ENCODE measurements around the gene KNL1. TPM values are rescaled to one million over a fixed set of nuclear protein-coding genes. Genes with fewer than 3 reads are reported as not detected.

Gene KNL1
- total RNA-seq, 3 donors from 2014 or later, result 1.6 to 9.7 (median 3.1) TPM

DNA sequence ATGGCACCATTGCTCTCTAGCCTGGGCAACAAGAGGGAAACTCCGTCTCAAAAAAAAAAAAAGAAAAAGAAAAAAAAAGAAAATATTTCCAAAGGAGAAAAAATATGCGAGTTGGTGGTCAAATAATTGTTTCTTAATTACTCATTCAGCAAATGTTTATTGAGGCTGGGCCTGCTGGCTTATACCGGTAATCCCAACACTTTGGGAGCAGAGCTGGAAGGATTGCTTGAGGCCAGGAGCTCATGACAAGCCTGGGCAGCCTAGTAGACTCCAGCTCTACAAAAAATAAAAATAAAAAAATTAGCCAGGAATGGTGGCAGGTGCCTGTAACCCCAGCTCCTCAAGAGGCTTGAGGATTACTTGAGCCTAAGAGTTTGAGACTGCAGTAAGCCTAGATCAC, 4.1 kb downstream of the KNL1 start:
- H3K36me3 ChIP-seq (ENCODE audit: low read depth), result no peaks in the 10 kb centered on the region
- no peaks in the 10 kb centered on the region for H3K9me3 ChIP-seq
- no peak overlapping the region for H3K4me3 ChIP-seq
- H3K4me1 ChIP-seq (ENCODE audit: low read depth), result no peaks in the 10 kb centered on the region
- intact Hi-C loops (cut with DNase I, micrococcal nuclease), result no loop called here
- DNase-seq, result no peak
- TF ChIP-seq, protein P1, sequence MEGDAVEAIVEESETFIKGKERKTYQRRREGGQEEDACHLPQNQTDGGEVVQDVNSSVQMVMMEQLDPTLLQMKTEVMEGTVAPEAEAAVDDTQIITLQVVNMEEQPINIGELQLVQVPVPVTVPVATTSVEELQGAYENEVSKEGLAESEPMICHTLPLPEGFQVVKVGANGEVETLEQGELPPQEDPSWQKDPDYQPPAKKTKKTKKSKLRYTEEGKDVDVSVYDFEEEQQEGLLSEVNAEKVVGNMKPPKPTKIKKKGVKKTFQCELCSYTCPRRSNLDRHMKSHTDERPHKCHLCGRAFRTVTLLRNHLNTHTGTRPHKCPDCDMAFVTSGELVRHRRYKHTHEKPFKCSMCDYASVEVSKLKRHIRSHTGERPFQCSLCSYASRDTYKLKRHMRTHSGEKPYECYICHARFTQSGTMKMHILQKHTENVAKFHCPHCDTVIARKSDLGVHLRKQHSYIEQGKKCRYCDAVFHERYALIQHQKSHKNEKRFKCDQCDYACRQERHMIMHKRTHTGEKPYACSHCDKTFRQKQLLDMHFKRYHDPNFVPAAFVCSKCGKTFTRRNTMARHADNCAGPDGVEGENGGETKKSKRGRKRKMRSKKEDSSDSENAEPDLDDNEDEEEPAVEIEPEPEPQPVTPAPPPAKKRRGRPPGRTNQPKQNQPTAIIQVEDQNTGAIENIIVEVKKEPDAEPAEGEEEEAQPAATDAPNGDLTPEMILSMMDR (IDR thresholded peaks at IDR 0.05), result no peak
- no peak for ATAC-seq

DNA sequence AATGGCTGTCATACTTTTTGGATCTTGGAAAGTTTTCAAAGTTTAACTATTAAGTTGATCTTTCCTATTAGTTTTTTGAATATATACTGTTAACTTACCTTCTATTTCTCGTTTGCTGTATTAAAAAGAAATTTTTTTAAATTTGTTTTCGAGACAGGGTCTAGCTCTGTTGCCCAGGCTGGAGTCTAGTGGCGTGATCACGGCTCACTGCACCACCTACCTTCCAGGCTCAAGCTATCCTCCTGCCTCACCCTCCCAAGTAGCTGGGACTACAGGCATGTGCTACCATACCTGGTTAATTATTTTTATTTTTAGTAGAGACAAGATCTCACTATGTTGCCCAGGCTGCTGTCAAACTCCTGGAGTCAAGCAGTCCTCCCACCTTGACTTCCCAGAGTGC, 4.6 kb downstream of the KNL1 start:
- Histone ChIP-seq H3K4me1 (ENCODE audit: low read depth) (no peaks in the 10 kb centered on the region), H3K36me3 (ENCODE audit: low read depth) (no peaks in the 10 kb centered on the region)
- intact Hi-C loops (cut with DNase I, micrococcal nuclease), result no loop called here

DNA sequence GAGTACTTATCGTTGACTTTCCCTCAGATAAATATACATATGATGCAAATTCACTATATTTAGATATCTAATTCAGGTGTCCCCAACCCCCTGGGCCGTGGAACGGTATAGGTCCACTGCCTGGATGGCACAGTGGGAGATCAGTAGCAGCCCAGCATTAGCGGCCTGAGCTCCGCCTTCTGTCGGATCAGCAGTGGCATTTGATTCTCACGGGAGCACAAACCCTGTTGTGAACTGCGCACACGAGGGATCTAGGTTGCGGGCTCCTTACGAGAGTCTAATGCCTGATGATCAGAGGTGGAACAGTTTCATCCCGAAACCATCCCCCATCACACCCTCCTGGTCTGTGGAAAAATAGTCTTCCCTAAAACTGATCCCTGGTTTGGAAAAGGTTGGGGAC, 6.9 kb downstream of the KNL1 start:
- H3K9me3 ChIP-seq, result no peaks in the 10 kb centered on the region
- no peaks in the 10 kb centered on the region for H3K4me1 ChIP-seq (ENCODE audit: low read depth)
- no peak overlapping the region for H3K4me3 ChIP-seq
- no peaks in the 10 kb centered on the region for H3K36me3 ChIP-seq (ENCODE audit: low read depth)
- DNase-seq, result no peak
- TF ChIP-seq, protein P1 (IDR thresholded peaks at IDR 0.05), result no peak
- intact Hi-C loops (cut with DNase I, micrococcal nuclease), result no loop called here
- no peak for ATAC-seq

More for the DNA sequence above, 4.6 kb downstream of the KNL1 start:
- DNase-seq, result no peak
- Histone ChIP-seq H3K4me3 (no peak overlapping the region), H3K9me3 (no peaks in the 10 kb centered on the region)
- no peak for ATAC-seq
- TF ChIP-seq, protein P1 (IDR thresholded peaks at IDR 0.05), result no peak

DNA sequence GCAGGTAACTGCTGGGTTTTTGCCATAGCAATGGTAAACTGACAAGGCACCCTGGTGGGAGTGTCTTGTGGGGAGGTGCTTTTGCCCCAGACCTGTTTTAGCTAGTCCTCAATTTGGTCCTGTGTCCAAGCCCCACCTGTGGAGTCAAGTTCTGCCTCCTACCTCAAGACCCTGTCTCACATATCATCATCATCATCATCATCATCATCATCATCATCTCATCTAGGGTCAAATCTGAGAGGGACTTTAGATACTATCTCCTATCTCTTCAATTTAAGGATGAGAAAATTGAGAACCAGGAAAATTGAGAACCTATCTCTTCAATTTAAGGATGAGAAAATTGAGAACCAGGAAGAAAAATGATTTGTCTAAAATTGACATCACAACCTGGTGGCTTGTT, 9.9 kb downstream of the KNL1 start:
- TF ChIP-seq, protein P1 (IDR thresholded peaks at IDR 0.05), result no peak
- H3K4me3 ChIP-seq, result no peak overlapping the region
- intact Hi-C loops (cut with DNase I, micrococcal nuclease), result no loop called here
- DNase-seq, result no peak
- no peaks in the 10 kb centered on the region for H3K4me1 ChIP-seq (ENCODE audit: low read depth)
- ATAC-seq, result no peak
- H3K36me3 ChIP-seq (ENCODE audit: low read depth), result no peaks in the 10 kb centered on the region
- no peaks in the 10 kb centered on the region for H3K9me3 ChIP-seq

- intact Hi-C loops (cut with DNase I, micrococcal nuclease), result no loop called here
- no peak overlapping the region for H3K4me3 ChIP-seq
- no peak for DNase-seq
- H3K4me1 ChIP-seq (ENCODE audit: low read depth), result peaks cover 3% of the 10 kb centered on the region
- TF ChIP-seq, protein P1 (IDR thresholded peaks at IDR 0.05), result no peak
- H3K9me3 ChIP-seq, result no peaks in the 10 kb centered on the region
- ATAC-seq, result no peak
- no peaks in the 10 kb centered on the region for H3K36me3 ChIP-seq (ENCODE audit: low read depth)
Observed at GRCh38 chr15:40613080-40613479, 19.0 kb downstream of the KNL1 start.

DNA sequence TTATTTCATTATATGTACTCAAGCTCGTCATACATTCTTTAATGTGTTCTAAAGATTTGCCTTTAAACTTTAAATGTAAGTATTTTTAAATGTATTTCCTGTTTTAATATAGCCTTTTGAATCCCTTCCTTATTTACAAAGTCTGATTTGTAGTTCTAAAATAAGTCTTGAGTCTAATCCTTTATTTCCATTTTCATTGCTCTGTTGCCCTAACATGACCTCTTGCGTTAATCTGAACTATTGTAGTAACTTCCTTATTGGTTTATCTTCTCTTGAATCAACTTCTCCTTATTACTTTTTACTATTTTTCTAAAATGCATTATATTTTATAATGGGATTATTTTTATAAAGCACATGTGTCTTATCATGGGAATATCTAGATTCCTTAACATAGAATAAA, 24.0 kb downstream of the KNL1 start:
- intact Hi-C loops (cut with DNase I, micrococcal nuclease), result no loop called here
- ATAC-seq, result no peak
- Histone ChIP-seq H3K4me3 (no peak overlapping the region), H3K4me1 (ENCODE audit: low read depth) (peaks cover 5% of the 10 kb centered on the region), H3K9me3 (no peaks in the 10 kb centered on the region), H3K36me3 (ENCODE audit: low read depth) (no peaks in the 10 kb centered on the region)
- TF ChIP-seq, protein P1 (IDR thresholded peaks at IDR 0.05), result no peak
- DNase-seq, result no peak
